Gastroesophageal sphincter (tissue), 3 donors: ENCODE measurements around the gene NLGN1.

Source experiments
- CTCF ChIP-seq, 4 experiments: fragments of 200-600 bp in 2 of 4; fragments of 450-650 bp in 2 of 4; sonication (generic) in 1 of 4; IDR thresholded peaks; one replicate each; pipeline ENCODE4 v1.5.1; 2017 to 2019; ENCODE audit warnings: antibody characterized with exemption in 4 of 4, mild to moderate bottlenecking in 2 of 4, moderate library complexity in 2 of 4
- POLR2A ChIP-seq, 2 donors: fragments of 450-650 bp; IDR thresholded peaks; one replicate each; pipeline ENCODE4 v1.6.1; 2017; ENCODE audit warnings: antibody characterized with exemption in 2 of 2, mild to moderate bottlenecking in 2 of 2, moderate library complexity in 1 of 2
- POLR2AphosphoS5 ChIP-seq: sonication (generic); formaldehyde crosslinking; IDR thresholded peaks from one replicate; pipeline ENCODE4 v1.6.1; 2017; ENCODE audit warnings: antibody characterized with exemption

GRCh38 chr3:174270841-174271240, 873.3 kb downstream of the NLGN1 start:
- TF ChIP-seq POLR2AphosphoS5 (no peak), CTCF (IDR thresholded peaks at IDR 0.05) (no peak), POLR2A (IDR thresholded peaks at IDR 0.05) (no peak)
